DND-41 (cell line): ENCODE results near the gene CLDN15.

Experiments used
- ATAC-seq: fragments of 200-7000 bp; cut with Tn5 transposase; 3 replicates; pipeline ENCODE4 v1.9.1; 2021; ENCODE audit warnings: low read depth; ENCODE audit not compliant: insufficient read depth
- DNase-seq: peaks from one replicate; pipeline ENCODE4 v3.0.0-alpha.2; 2020
- H2AFZ ChIP-seq: 2 replicates; pipeline ENCODE4 v1.6.0; 2012; ENCODE audit warnings: low read depth, low read length
- H3K27ac ChIP-seq: 2 replicates; pipeline ENCODE4 v1.5.1; 2012; ENCODE audit warnings: low read length, inconsistent platforms
- H3K27me3 ChIP-seq: fragments of 200-600 bp; sonication (generic); 2 replicates; pipeline ENCODE4 v1.6.0; 2012; ENCODE audit warnings: low read length, mild to moderate bottlenecking, inconsistent platforms; ENCODE audit not compliant: insufficient read depth, poor library complexity
- H3K36me3 ChIP-seq: 2 replicates; pipeline ENCODE4 v1.5.1; 2012; ENCODE audit warnings: low read length, inconsistent platforms; ENCODE audit not compliant: insufficient read depth
- H3K4me1 ChIP-seq: 2 replicates; pipeline ENCODE4 v1.5.1; 2012; ENCODE audit warnings: mild to moderate bottlenecking, low read length; ENCODE audit not compliant: insufficient read depth
- H3K4me2 ChIP-seq: 2 replicates; pipeline ENCODE4 v1.6.0; 2012; ENCODE audit warnings: mild to moderate bottlenecking, moderate library complexity, low read length, inconsistent platforms; ENCODE audit not compliant: insufficient read depth
- H3K4me3 ChIP-seq, 2 experiments: fragments of 200-600 bp in 1 of 2; shearing (Covaris generic) in 1 of 2; 2 replicates each; pipeline ENCODE4 v1.5.1; 2012 to 2016; ENCODE audit warnings: inconsistent platforms in 2 of 2, low read length in 2 of 2, mild to moderate bottlenecking in 2 of 2, low read depth in 1 of 2, moderate library complexity in 1 of 2
- H3K79me2 ChIP-seq: 2 replicates; pipeline ENCODE4 v1.6.0; 2012; ENCODE audit warnings: low read length, inconsistent platforms; ENCODE audit not compliant: insufficient read depth
- H3K9ac ChIP-seq: 2 replicates; pipeline ENCODE4 v1.6.0; 2012; ENCODE audit warnings: low read depth, mild to moderate bottlenecking, inconsistent platforms, low read length, moderate library complexity
- H3K9me3 ChIP-seq: 2 replicates; pipeline ENCODE4 v1.5.1; 2012; ENCODE audit warnings: low read length, moderate library complexity, mild to moderate bottlenecking, inconsistent platforms; ENCODE audit not compliant: insufficient read depth, severe bottlenecking
- H4K20me1 ChIP-seq: 2 replicates; pipeline ENCODE4 v1.6.0; 2012; ENCODE audit warnings: low read length; ENCODE audit not compliant: insufficient read depth
- EZH2 ChIP-seq: IDR thresholded peaks from 3 replicates; pipeline ENCODE4 v1.6.1; 2012; ENCODE audit warnings: borderline replicate concordance, low read depth, mild to moderate bottlenecking, moderate library complexity, low read length, inconsistent platforms; ENCODE audit not compliant: severe bottlenecking
- TF ChIP-seq, protein P1 (sequence below): IDR thresholded peaks from 2 replicates; pipeline ENCODE4 v1.5.1; 2012; ENCODE audit warnings: borderline replicate concordance, low read length, moderate library complexity, mild to moderate bottlenecking; ENCODE audit not compliant: poor library complexity, severe bottlenecking; ENCODE audit errors: extremely low read depth

Gene CLDN15

GRCh38 chr7:101243646-101244374 lies 6.2 kb upstream of the CLDN15 start:
- Histone ChIP-seq H3K79me2 (peaks cover 66% of the 10 kb centered on the region), H4K20me1 (peaks cover 20% of the 10 kb centered on the region)

DNA sequence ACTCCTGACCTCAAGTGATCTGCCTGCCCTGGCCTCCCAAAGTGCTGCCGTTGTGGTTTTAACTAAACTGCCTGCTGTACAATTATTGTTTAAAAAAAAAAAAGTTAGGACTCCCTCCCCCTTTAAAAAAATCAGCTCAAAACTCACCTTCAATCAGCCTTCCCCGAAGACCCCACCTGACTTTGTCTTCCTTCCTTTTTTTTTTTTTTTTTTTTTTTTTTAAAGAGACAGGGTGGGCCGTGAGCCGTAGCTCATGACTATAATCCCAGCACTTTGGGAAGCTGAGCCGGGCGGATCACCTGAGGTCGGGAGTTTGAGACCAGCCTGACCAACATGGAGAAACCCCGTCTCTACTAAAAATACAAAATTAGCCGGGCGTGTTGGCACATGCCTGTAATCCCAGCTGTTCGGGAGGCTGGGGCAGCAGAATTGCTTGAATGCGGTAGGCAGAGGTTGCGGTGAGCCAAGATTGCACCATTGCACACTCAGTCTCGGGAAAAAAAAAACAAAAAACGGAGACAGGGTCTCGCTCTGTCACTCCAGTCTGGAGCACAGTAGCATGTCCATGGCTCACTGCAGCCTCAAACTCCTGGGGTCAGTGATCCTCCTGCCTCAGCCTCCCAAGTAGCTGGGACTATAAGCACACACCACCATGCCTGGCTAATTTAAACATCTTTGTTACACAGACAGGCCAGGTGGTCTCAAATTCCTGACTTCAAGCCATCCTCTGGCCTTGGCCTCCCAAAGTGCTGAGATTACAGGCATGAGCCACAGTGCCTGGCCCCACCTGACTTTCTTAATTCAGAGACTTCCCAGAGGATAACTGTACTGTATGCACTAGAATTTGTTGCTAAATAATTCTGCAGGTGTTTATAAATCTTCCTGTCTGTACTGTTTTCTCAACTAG lies 4.1 kb upstream of the CLDN15 start:
- peaks cover 50% of the 10 kb centered on the region for H3K36me3 ChIP-seq
- no peak for DNase-seq
- no peak overlapping the region for H3K27ac ChIP-seq
- H3K4me1 ChIP-seq, result peaks cover 33% of the 10 kb centered on the region
- no peaks in the 10 kb centered on the region for H3K9me3 ChIP-seq
- peaks cover 21% of the 10 kb centered on the region for H4K20me1 ChIP-seq
- TF ChIP-seq EZH2, result no peak
- TF ChIP-seq, protein P1, sequence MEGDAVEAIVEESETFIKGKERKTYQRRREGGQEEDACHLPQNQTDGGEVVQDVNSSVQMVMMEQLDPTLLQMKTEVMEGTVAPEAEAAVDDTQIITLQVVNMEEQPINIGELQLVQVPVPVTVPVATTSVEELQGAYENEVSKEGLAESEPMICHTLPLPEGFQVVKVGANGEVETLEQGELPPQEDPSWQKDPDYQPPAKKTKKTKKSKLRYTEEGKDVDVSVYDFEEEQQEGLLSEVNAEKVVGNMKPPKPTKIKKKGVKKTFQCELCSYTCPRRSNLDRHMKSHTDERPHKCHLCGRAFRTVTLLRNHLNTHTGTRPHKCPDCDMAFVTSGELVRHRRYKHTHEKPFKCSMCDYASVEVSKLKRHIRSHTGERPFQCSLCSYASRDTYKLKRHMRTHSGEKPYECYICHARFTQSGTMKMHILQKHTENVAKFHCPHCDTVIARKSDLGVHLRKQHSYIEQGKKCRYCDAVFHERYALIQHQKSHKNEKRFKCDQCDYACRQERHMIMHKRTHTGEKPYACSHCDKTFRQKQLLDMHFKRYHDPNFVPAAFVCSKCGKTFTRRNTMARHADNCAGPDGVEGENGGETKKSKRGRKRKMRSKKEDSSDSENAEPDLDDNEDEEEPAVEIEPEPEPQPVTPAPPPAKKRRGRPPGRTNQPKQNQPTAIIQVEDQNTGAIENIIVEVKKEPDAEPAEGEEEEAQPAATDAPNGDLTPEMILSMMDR, result no peak
- H3K79me2 ChIP-seq, result peaks cover 49% of the 10 kb centered on the region
- H3K4me2 ChIP-seq, result no peak overlapping the region
- H3K9ac ChIP-seq, result no peak overlapping the region
- no peak overlapping the region for H3K4me3 ChIP-seq
- H3K27me3 ChIP-seq, result no peaks in the 10 kb centered on the region
- no peak for ATAC-seq
- no peak overlapping the region for H2AFZ ChIP-seq

More at GRCh38 chr7:101243646-101244374, 6.2 kb upstream of the CLDN15 start:
- Histone ChIP-seq H3K36me3 (peaks cover 32% of the 10 kb centered on the region), H3K9me3 (no peaks in the 10 kb centered on the region), H3K4me2 (peak overlapping the region; percentile 76), H3K9ac (peak overlapping the region; percentile 71), H3K4me1 (peaks cover 35% of the 10 kb centered on the region), H3K27me3 (no peaks in the 10 kb centered on the region), H3K27ac (peak overlapping the region; percentile 95), H2AFZ (peak overlapping the region; percentile 94), H3K4me3 (peak overlapping the region; percentile 71 to 79)
- TF ChIP-seq EZH2, result no peak
- TF ChIP-seq, protein P1, result no peak
- DNase-seq (no peak), ATAC-seq (no peak)

DNA sequence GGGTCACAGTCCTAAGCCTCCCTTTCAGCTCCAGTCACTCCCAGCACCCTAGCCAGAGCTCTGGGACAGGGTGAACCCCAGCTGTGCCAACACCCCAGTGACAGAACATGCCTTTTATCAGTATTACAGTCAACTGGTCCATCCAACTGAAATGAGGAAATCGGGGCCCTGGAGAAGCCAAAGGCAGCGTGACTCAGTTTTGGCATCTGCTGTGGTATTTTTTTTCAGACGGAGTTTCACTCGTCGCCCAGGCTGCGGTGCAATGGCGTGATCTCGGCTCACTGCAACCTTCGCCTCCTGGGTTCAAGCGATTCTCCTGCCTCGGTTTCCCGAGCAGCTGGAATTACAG lies 3.4 kb upstream of the CLDN15 start:
- TF ChIP-seq, protein P1, result no peak
- TF ChIP-seq EZH2, result no peak
- Histone ChIP-seq H3K9me3 (no peaks in the 10 kb centered on the region), H3K36me3 (peaks cover 52% of the 10 kb centered on the region), H3K4me1 (peaks cover 26% of the 10 kb centered on the region), H3K27me3 (no peaks in the 10 kb centered on the region), H3K4me2 (no peak overlapping the region), H3K4me3 (no peak overlapping the region), H3K27ac (no peak overlapping the region), H2AFZ (no peak overlapping the region), H3K9ac (no peak overlapping the region), H3K79me2 (peaks cover 44% of the 10 kb centered on the region), H4K20me1 (peaks cover 21% of the 10 kb centered on the region)
- ATAC-seq, result no peak
- DNase-seq, result no peak
